ENCODE data around the gene CTXN1. TPM values are rescaled to one million over a fixed set of nuclear protein-coding genes. Genes with fewer than 3 reads are reported as not detected.

CTXN1 gene
- total RNA-seq, 1 donor from 2014 or later: 90.6 TPM

- peaks cover 19% of the 10 kb centered on the region for H3K27me3 Mint-ChIP-seq (ENCODE audit: unreplicated experiment)
- H3K4me1 Mint-ChIP-seq (ENCODE audit: low read depth, unreplicated experiment): peaks cover 3% of the 10 kb centered on the region
- peaks cover 17% of the 10 kb centered on the region for H3K9me3 Mint-ChIP-seq (ENCODE audit: unreplicated experiment)
- peak overlapping the region; percentile 26 for H3K27ac Mint-ChIP-seq (ENCODE audit: unreplicated experiment)
- no peaks in the 10 kb centered on the region for H3K36me3 Mint-ChIP-seq (ENCODE audit: unreplicated experiment)
- no peak for TF ChIP-seq CTCF (IDR thresholded peaks at IDR 0.05; ENCODE audit: partially characterized antibody, unreplicated experiment)
- DNase-seq: no peak
- no peak overlapping the region for H3K4me3 Mint-ChIP-seq (ENCODE audit: unreplicated experiment)
Measured at GRCh38 chr19:7922836-7923195, 3.1 kb downstream of the CTXN1 start.

DNA sequence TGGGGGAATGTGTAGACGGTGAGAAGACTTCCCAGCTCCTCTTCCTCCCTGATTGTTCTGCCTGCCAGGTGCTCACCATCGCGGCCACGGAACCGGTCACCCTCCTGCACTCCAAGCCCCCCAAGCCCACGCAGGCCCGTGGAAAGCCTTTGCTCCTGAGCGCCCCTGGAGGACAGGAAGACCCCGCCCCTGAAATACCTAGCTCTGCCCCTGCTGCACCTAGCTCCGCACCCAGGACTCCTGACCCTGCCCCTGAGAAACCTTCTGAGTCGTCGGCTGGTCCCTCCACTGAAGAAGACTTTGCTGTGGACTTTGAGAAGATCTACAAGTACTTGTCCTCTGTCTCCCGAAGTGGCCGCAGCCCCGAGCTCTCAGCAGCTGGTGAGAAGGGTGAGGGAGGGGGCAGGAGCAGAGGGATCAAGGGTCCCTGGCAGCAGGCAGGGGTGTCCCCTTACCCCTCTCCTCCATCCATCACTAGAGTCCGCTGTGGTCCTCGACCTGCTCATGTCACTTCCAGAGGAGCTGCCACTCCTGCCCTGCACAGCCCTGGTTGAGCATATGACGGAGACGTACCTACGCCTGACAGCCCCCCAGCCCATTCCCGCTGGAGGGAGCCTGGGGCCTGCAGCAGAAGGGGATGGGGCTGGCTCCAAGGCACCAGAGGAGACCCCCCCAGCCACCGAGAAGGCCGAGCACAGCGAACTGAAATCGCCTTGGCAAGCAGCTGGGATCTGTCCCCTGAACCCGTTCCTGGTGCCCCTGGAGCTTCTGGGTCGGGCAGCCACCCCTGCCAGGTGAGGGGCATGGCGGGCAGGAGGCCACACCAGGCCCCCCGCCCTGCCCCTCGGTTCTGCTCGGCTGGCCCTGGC lies 3.7 kb downstream of the CTXN1 start:
- peaks cover 3% of the 10 kb centered on the region for H3K4me1 Mint-ChIP-seq (ENCODE audit: low read depth, unreplicated experiment)
- H3K27ac Mint-ChIP-seq (ENCODE audit: unreplicated experiment): no peak overlapping the region
- peaks cover 14% of the 10 kb centered on the region for H3K9me3 Mint-ChIP-seq (ENCODE audit: unreplicated experiment)
- no peak overlapping the region for H3K4me3 Mint-ChIP-seq (ENCODE audit: unreplicated experiment)
- peak; percentile 15 for DNase-seq
- H3K27me3 Mint-ChIP-seq (ENCODE audit: unreplicated experiment): peaks cover 19% of the 10 kb centered on the region
- H3K36me3 Mint-ChIP-seq (ENCODE audit: unreplicated experiment): no peaks in the 10 kb centered on the region
- no peak for TF ChIP-seq CTCF (IDR thresholded peaks at IDR 0.05; ENCODE audit: partially characterized antibody, unreplicated experiment)

- Mint-ChIP-seq H3K36me3 (ENCODE audit: unreplicated experiment) (no peaks in the 10 kb centered on the region), H3K9me3 (ENCODE audit: unreplicated experiment) (peaks cover 12% of the 10 kb centered on the region), H3K27ac (ENCODE audit: unreplicated experiment) (no peak overlapping the region), H3K27me3 (ENCODE audit: unreplicated experiment) (peaks cover 21% of the 10 kb centered on the region), H3K4me3 (ENCODE audit: unreplicated experiment) (peak overlapping the region; percentile 87), H3K4me1 (ENCODE audit: low read depth, unreplicated experiment) (peaks cover 4% of the 10 kb centered on the region)
- TF ChIP-seq CTCF (IDR thresholded peaks at IDR 0.05; ENCODE audit: partially characterized antibody, unreplicated experiment): no peak
- peak; percentile 31 for DNase-seq
Measured at GRCh38 chr19:7921302-7921966, 4.5 kb downstream of the CTXN1 start.

- no peaks in the 10 kb centered on the region for H3K36me3 Mint-ChIP-seq (ENCODE audit: unreplicated experiment)
Measured at GRCh38 chr19:7920519-7921301, 5.2 kb downstream of the CTXN1 start.

More at GRCh38 chr19:7920519-7921301, 5.2 kb downstream of the CTXN1 start:
- H3K4me3 Mint-ChIP-seq (ENCODE audit: unreplicated experiment): peak overlapping the region; percentile 87
- no peak overlapping the region for H3K27ac Mint-ChIP-seq (ENCODE audit: unreplicated experiment)
- H3K27me3 Mint-ChIP-seq (ENCODE audit: unreplicated experiment): peaks cover 18% of the 10 kb centered on the region
- peak; percentile 99 for DNase-seq
- TF ChIP-seq CTCF (IDR thresholded peaks at IDR 0.05; ENCODE audit: partially characterized antibody, unreplicated experiment): no peak
- peaks cover 10% of the 10 kb centered on the region for H3K9me3 Mint-ChIP-seq (ENCODE audit: unreplicated experiment)
- peaks cover 2% of the 10 kb centered on the region for H3K4me1 Mint-ChIP-seq (ENCODE audit: low read depth, unreplicated experiment)
